Thyroid gland (tissue), 4 donors: ENCODE data around the gene BANF2.

ENCODE experiments used
- POLR2A ChIP-seq, 2 donors: fragments of 450-650 bp; IDR thresholded peaks; one replicate each; pipeline ENCODE4 v1.6.1; 2017; ENCODE audit warnings: antibody characterized with exemption in 2 of 2, mild to moderate bottlenecking in 2 of 2, moderate library complexity in 1 of 2
- TF ChIP-seq, protein P1 (sequence below), 6 experiments: fragments of 200-600 bp in 3 of 6; fragments of 450-650 bp in 3 of 6; sonication (generic) in 3 of 6; IDR thresholded peaks; one replicate each; pipeline ENCODE4 v1.5.1; 2016 to 2019; ENCODE audit warnings: antibody characterized with exemption in 6 of 6, mild to moderate bottlenecking in 2 of 6, inconsistent platforms in 1 of 6, moderate library complexity in 1 of 6

DNA sequence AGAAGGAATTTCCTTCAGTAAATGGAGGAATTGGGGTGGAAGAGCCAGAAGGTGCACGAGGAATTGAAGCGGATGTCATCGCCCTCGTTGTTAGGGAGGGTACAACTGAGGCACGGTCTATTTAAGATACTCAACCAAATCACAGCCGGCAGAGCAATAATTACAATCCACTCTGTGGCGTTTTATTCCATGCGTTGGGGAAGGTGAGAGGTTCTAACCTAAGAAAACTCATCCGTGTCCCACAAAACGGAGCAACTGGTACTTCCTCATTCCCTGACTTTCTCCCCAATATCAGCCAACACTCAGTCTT, 16.9 kb upstream of the BANF2 start:
- TF ChIP-seq, protein P1, sequence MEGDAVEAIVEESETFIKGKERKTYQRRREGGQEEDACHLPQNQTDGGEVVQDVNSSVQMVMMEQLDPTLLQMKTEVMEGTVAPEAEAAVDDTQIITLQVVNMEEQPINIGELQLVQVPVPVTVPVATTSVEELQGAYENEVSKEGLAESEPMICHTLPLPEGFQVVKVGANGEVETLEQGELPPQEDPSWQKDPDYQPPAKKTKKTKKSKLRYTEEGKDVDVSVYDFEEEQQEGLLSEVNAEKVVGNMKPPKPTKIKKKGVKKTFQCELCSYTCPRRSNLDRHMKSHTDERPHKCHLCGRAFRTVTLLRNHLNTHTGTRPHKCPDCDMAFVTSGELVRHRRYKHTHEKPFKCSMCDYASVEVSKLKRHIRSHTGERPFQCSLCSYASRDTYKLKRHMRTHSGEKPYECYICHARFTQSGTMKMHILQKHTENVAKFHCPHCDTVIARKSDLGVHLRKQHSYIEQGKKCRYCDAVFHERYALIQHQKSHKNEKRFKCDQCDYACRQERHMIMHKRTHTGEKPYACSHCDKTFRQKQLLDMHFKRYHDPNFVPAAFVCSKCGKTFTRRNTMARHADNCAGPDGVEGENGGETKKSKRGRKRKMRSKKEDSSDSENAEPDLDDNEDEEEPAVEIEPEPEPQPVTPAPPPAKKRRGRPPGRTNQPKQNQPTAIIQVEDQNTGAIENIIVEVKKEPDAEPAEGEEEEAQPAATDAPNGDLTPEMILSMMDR (IDR thresholded peaks at IDR 0.05), result no peak
- no peak for TF ChIP-seq POLR2A (IDR thresholded peaks at IDR 0.05)
